ENCODE data around the gene TSPO.

TSPO gene

DNA sequence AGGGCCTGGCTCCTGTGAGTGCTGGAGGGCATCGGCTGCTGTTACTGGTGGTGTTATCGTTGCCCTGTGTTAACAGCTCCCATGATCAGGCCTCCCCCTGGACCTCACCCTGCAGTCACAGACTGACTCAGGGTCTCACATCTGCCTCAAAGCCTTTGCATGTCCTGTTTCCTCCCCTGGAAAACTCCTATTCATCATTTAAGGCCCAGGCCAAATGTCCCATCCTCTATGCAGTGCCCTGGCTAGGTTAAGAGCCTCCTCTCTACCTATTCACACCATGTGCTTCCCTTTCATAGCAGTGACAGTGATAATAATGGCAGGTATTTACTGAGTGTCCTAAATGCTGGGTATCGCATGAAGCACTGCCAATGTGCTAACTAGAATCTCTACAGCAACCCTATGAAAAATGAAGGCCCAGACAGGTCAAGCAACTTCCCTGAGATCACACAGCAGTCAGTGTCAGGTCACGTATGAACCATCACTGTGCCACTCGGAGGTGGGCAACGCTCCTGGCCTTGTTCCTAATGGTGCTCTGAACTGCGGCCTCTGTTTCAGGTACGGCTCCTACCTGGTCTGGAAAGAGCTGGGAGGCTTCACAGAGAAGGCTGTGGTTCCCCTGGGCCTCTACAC lies 9.3 kb downstream of the TSPO start:
- FAIRE-seq: no peak

DNA sequence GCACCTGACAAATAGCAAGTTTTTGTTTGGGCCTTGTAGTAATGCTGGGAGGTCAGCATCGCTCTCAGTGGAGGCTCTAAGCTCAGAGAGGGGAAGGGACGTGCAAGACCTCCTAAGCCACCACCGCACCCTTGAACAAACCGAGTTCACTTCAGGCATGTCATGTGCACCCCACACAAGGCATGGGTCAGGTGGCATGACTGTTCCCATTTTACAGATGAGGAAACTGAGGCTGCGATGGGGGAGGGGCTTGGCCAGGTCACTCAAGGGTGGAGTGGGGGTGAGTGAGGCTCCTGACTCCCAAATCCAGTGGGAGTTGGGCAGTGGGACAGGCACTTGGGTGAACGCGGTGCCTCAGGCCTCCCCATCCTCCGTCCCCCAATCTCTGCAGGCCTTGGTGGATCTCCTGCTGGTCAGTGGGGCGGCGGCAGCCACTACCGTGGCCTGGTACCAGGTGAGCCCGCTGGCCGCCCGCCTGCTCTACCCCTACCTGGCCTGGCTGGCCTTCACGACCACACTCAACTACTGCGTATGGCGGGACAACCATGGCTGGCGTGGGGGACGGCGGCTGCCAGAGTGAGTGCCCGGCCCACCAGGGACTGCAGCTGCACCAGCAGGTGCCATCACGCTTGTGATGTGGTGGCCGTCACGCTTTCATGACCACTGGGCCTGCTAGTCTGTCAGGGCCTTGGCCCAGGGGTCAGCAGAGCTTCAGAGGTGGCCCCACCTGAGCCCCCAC lies 11.2 kb downstream of the TSPO start:
- no peak for FAIRE-seq

DNA sequence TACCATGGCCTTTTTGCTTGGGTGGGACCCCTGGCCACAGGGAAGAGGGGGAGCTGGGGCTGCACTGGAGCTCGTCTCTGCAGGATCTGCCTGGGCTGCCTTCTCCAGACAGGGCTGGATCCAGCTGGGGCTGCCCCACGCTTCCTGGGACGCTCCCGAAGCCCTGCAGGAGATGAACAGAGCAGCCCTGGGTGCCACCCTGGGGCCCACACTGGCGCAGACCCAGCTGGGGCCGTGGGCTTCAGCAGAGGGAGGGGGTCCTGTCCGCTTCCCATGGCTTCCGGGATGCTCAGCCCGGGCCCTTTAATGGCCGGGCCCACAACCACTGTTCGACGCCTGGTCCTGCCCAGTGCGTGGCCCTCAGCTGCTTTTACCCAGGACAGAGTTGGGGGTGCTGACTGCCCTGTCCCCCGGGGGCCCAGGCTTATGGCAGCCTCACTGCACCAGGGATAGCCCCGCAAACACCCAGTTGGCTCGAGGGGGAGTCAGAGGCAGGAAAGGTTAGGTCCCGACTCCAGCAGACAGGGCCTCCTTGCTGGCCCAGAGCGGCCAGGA lies 12.0 kb downstream of the TSPO start:
- FAIRE-seq: no peak

DNA sequence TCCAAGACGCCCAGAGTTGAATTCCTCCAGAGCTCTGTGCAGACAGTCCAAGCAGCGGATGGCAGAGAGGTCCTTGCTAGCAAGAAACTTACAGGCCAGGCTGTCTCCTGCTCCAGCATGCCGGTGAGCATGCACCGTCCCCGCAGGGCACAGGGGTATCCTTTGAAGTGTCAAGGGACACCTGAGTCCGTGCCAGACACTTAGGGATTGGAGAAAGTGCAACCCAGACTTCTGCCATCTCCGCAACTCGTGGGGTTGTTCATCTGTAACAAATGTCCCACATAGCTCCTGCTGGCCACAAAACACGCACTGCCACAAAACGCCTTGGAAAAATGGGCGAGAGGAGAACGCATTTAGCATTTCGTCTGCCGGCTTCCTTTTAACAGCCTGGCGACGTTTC lies 13.3 kb downstream of the TSPO start:
- no peak for FAIRE-seq

DNA sequence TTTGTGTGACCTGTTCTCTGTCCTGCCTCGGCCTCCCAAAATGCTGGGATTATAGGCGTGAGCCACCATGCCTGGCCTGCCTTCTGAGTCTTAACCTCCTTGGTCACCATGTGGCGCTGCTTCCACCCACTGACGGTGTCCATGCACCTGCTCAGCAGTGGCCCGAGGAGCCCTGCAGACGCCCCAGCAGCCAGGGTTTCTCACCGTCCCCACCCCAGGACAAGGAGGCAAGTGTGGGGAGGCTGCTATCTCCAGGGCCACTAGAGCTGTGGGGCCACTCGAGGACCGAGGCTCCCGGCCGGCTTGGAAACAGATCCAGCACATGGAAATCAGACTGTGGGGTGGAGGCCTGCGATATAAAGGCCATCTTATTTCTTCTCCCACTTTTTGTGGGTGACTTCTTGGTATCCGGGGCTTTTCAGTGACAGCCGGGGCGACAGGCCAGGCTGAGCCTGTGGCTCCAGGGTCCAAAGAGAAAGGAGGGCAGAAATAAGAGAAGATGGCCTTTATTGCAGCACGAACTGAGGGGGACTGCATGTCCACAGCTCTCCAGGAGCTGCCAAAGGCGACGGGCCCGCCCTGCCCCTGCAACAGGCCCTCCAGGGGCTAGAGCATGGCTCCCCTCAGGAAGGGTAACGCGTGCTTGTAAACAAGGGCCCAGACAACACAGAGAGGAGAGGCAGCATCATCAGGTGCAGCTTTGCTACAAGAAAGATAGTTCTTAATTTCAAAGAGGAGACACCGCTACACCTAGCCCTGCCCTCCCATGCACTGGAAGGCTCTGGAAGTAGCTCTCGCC lies 15.0 kb downstream of the TSPO start:
- FAIRE-seq: no peak

DNA sequence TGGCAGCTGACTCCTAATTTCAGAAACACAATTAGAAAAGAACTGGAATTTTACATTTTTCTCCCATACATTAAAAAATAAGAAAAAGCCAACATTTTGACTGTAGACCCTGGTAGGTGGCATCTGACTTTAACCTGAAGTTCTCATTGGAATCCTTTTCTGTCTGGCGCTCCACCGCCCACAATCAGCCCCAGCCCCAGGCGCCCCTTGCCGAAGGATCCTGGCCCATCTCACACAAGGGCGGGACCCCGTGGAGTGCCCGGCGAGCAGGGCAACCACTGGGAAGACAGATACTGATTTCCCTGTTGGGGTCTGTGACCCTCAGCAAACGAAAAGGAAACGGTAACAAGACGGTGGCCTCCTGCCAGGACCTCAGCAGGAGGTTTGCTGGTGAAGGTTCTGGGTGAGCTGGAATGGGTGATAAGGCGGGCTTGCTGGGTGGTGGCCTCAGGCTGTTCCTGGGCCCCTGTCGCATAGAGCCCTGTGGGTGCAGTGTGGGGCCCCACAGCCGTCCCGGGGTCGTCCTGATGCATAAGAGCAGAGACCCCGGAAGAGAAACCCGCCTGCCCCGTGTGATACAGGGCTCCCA lies 15.7 kb downstream of the TSPO start:
- FAIRE-seq: no peak

DNA sequence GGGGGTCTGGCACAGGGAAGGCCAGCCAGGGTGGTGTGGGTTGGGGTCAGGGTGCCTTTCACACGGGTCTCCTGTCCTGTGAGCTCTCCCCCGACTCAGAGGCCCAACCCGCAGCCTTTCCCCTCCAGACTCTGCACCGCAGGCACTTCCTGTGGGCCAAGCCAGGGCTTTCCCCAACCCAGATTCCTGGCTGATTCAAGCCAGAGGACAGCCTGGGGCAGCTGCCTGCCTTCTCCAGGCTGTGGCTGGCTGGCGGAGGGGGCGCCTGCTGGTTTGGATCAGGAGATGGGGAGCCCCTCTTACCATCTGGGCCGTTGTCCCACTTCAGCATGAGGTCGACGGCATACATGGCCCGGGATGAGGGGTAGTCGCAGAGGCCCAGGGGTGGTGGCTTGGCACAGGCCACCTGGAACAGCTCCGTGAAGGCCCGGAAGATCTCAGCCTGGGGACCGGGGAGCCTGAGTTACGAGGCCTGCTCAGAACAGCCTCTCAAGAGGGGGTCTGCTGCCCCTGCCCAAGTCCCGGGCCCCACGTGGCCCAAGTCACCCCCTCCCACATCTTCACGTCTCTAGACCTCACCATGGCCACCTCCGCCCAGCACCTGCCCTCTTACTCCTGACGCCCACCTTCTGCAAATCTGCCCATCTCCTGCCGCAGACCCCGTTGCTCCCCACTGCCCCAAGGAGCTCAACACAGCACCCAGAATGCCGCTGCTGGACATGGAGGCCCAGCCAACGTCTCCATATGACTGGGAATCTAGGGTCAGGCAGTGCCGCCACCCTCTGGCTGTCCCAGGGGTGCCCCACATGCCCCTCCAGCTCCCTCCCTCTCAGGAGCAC lies 17.3 kb downstream of the TSPO start:
- no peak for FAIRE-seq

DNA sequence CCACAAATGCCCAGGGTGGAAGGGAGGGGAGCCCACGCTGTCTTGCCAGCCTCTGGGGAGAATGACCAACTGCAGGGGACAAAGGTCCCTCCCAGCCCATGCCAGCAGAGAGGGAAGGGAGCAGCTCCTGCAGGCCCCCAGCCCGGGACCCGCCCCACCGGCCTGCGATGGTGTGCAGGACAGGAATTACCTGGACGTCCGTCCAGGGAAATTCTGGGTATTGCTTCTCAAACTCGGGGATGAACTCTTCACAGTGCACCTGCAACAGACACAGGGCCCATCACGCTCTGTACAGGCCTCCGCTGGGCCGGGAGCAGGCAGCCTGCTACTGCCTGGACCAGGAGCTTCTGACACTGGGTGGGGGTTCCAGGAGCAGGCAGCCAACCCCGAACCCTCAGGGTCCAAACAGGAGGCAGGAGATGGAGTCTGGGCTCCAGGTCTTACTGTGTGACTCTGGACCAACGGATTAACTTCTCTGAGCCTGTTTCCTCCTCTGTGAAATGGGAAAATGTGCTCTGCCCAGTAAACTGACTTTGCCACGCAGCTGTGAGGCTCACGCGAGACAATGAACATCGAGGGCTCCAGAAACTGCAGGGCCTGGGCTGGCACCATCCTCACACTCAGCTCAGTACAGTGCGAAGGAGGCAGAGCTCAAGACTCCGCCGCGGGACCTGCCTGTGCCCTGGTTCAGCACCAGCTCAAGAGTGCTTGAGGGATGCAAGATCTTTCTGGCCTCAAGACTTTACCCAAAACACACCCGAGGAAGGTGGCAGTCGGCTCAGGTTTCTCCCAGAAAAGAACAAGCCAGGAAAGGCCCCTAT lies 18.2 kb downstream of the TSPO start:
- FAIRE-seq: no peak

DNA sequence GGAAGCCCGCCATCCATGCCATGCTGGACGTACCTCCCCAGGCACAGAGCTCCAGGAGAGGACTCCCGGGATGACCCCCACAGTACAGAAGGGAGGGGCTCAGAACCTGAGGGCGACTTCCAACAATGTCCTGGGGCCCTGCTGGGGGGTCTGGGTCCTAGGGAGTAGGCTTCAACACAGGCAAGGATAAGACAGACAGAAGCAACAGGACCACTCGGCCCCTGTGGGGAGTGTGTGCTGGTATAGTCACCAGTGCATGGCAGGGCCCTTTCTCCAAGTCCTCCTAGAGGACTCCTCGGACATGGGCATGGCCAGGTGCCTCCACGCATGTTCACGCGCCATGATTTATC lies 18.7 kb downstream of the TSPO start:
- FAIRE-seq: no peak

DNA sequence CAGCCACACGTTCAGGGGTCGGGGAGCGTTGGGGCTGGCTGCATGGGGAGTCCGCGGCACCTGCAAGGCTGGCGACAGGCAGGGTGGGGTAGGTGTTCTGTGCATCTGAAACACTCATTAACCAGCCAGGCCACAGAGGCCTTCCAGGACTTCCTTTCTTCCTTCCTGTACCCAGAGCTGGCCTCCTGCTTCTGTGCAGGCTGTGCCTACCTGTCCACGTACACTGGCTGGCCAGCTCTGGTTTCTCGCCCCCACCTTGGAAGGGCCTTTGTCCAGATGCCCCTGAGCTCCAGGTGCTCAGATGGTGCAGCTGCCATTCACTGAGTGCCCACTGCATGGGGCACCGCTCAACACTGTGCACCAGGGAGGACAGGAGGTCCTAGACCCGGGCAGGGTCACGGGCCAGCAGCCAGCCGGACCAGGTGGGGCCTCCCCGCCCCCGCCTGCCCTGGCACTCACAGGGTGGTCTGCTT lies 19.7 kb downstream of the TSPO start:
- FAIRE-seq: no peak

DNA sequence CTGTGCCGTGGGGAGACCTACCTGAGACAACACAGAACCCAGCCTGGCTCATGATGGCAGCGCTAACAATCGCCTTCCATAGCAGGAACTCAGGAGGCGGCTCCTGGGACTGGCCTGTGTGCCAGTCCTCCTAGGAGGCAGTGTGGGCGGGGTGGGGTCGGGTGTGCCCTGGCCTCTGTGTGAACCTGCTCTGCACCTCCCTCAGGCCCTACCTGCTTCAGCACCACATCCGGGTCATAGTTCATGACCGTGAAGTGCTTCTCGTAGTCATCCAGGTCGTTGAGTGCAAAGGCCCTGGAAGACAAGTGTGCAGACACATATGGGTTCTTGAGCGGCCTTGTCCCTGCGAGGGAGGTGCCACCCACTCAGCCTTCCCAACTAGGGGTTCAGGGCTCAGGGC lies 20.2 kb downstream of the TSPO start:
- no peak for FAIRE-seq

DNA sequence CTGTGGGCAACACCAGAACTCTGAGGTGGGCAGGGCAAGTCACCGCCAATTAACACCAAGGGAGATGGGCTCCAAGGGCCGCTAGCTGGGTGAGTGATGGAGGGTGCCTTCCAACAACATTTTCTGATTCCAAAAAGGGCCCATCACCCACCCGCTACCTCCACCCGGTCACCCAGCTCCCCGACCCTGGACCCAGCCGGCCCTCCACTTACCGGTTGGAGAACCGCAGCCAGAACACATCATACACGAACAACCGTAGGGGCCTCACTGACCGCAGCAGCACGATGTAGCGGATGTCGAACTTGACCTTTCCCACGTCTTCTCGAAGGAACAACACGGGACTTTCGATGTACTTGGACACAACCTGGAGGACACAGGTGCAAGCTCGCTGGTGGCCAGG lies 20.8 kb downstream of the TSPO start:
- no peak for FAIRE-seq

DNA sequence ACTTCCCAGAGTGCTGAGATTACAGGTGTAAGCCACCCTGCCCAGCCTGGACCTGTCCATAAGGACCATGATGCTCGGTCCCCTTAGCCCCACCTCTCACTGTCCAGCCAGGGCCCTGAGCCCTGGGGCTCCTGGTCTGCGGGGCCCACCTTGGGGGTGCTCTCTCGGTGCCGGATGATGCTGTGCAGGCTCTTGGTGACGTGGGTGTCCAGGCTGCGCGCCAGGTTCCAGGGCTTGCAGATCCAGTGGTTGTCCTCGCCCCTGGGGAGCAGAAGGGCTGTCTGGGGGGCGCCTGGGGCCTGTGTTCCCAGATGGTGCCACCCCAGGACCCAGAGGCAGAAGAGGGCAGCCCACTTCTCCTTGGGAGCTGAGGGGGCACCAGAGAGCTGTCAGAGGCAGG lies 22.2 kb downstream of the TSPO start:
- FAIRE-seq: no peak

DNA sequence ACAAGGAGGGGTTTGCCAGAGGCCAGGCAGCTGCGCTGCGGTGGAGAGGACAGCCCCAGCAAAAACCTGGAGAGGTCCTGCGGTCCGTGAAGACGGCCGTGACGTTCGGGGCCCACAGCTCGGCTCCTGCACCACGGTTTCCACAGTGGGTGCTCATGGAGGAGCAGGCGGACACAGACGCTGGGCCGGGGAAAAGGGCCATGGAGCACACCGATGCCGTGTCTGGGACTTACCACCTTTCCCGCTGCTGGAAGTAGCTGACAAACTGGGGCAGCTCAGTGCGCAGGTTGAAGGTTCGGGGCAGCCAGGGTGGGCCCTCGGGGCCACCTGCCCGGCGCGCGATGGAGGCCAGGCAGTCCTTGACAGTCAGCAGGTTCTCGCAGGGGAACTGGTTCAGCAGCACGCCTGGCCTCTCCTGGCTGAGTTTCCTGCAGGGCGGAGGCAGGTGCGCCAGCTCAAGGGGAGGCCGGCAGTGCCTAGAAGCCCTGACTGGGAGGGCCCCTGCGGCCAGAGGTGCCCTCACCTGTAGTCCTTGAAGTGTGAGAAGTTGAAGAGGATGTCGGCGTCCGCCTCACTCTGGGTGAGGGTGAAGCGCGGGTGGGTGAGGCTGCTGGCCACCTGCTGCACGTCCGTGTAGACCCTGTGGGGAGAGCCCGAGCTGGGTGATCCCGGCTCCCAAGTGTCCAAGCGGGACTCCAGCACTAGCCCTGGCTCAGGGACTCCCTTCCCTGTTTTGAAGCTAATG lies 22.8 kb downstream of the TSPO start:
- FAIRE-seq: no peak

DNA sequence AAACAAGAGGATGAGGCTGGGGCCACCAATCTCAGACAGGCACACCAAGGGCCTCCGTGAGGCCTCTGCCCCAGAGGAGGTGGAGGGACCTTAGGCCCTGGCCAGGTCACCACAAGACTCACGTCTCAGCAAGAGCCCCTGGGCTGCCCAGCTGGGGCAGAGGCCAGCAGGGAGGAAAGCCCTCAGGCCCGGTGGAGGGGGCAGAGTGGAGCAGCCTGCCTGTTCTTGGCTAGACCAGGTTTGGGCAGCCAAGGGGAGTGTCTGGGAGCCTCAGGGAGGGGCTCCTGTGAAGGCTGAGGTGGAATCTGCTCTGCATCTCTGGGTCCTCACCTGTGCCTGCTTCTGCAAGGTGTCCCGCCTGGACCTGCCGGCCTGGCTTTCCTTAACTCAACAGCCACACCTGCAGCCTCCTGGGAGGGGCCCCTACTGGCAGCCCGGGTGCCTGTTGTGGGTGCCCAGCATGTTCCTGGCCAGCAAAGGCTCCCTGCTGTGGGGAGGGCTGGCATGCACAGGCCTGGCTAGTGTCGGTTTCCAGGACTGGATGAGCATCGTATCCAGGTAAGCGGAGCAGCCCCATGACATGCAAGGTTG lies 23.7 kb downstream of the TSPO start:
- no peak for FAIRE-seq

DNA sequence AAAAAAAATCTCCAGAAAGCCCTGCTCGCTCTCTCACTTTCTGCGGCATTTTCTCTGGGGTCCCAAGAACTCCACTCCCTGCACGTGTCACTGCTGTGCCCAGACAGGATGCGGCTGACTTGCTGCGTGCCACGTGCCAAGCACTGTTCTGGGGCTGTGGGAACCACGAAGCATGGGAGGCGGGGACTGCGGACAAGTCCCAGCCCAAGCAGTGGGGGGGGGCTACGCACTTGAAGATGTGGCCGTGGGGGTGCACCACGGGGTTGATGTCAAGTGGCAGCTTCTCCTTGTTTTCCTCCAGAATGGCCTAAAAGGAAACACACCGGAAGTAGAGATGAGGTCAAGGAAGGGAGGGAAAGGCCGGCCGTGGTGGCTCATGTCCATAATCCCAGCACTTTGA lies 24.7 kb downstream of the TSPO start:
- FAIRE-seq: no peak

DNA sequence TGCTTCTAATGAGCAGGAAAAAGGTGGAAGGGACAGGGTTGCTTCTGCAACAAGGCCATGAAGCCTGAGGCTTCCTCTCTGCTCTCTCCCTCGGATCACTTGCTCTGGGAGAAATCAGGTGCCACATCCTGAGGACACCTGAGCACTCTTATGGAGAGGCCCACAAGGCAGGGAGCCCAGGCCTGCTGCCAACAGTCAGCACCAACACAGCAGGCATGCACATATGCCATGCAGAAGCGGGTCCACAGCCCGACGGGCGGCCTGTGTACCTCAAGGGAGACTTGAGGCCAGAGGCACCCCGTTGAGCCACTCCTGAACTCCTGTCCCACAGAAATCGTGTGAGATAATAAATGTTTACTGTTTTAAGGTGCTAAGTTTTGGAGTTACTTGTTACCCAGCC lies 26.1 kb downstream of the TSPO start:
- FAIRE-seq: no peak

DNA sequence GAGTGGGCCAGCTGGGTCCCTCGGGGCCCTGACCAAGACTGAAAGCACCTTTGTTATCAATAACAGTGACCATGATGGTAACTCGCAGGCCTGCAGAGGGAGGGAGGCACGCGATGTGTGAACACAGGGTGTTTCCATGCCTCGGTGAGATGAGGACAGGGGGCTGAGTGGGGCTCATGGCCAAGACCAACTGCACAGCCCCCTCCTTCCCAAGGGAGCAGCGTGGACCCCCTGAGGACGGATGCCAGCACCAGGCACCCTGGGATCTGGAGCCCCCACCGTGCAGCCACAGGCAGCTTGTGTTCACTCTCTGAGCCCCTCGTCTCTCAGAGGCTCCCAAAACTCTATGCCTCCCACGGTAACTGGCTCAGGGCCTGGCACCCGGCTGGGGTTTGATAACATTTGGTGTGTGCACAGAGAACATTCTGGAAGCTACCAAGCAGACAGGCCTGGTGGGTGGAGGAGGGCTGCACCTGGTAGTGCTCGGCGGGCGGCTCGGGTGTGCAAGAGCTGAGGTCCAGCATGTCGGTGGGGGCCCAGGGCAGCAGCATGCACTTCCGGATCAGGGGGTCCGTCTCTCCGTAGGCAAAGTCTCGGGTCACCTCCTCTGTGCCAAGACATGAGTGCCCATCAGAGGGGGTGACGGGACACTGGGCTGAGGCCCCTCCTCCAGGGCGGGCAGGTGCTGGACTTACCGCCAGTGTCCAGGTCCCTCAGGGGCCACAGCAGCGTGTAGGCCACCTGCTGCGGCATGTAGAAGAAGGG lies 28.0 kb downstream of the TSPO start:
- FAIRE-seq: no peak

DNA sequence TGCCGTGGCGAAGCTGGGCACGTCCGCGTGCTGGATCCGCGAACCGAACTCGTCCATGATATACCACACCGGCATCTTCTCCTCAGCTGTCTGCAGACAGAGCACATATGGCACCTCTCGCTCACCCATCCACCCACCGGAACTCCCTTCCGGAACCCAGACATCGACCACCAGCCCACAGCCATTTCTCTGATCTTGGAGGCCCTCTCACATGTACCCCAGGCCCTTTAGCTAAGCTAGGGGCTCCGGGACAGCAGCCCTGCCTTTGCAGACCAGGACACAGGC lies 28.5 kb downstream of the TSPO start:
- no peak for FAIRE-seq

DNA sequence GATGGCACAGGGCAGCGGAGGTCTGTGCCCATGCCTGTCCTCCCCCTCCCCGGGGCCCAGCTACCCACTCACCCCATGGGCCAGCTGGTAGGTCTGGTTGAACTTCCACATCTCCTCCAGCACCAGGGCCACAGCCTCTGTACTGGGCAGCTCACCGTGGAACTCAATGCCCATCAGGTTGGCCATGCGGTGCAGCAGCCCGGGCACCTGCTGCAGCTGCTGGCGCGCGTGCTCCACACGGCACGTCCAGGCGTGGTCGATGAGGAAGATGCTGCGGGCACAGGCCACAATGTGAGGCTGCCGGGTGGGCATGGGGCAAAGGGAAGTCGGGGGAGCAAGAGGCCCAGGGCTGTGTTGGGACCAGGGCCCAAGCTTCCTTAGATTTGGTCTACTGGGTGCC lies 29.3 kb downstream of the TSPO start:
- no peak for FAIRE-seq
